OCI-LY7 (cell line): ENCODE results near the gene CDK10. TPM values are rescaled to one million over a fixed set of nuclear protein-coding genes. Genes with fewer than 3 reads are reported as not detected.

ENCODE experiments used
- BruUV-seq: library from RNA; stranded (reverse); fragments of 400-500 nt; replicated peaks from 2 replicates; lab custom pipeline; 2021; lab: Mats Ljungman, UMichigan
- CTCF ChIA-PET: fragments of 300-600 bp; sonication (Branson Sonifier 250); formaldehyde crosslinking; loops from one replicate; lab custom pipeline; 2022; ENCODE audit warnings: antibody characterized with exemption; ENCODE audit not compliant: unreplicated experiment; lab: Charles Lee
- POLR2A ChIA-PET: fragments of 300-600 bp; sonication (Branson Sonifier 250); formaldehyde crosslinking; loops from one replicate; lab custom pipeline; 2022; ENCODE audit warnings: antibody characterized with exemption; lab: Charles Lee
- DNase-seq: peaks from one replicate; pipeline ENCODE4 v3.0.0-alpha.2; 2015; ENCODE audit warnings: low spot score
- H2AFZ ChIP-seq: fragments of 200-600 bp; sonication (generic), shearing (Covaris generic); 2 replicates; pipeline ENCODE4 v1.6.1; 2014; ENCODE audit warnings: mild to moderate bottlenecking, antibody characterized with exemption, low read length, moderate library complexity
- H3K27ac ChIP-seq: fragments of 200-600 bp; sonication (generic); 2 replicates; pipeline ENCODE4 v1.5.1; 2014; ENCODE audit warnings: mixed run types, low read depth, mild to moderate bottlenecking, moderate library complexity, low read length, inconsistent platforms; ENCODE audit not compliant: poor library complexity, severe bottlenecking
- H3K36me3 ChIP-seq: fragments of 200-600 bp; sonication (generic); 2 replicates; pipeline ENCODE4 v1.6.1; 2014; ENCODE audit warnings: mild to moderate bottlenecking, antibody characterized with exemption, low read length, moderate library complexity, mixed read lengths; ENCODE audit not compliant: insufficient read depth
- H3K4me1 ChIP-seq: fragments of 200-600 bp; sonication (generic); 2 replicates; pipeline ENCODE4 v1.5.1; 2014; ENCODE audit warnings: mild to moderate bottlenecking, low read length; ENCODE audit not compliant: insufficient read depth, poor library complexity, severe bottlenecking
- H3K4me2 ChIP-seq: fragments of 200-600 bp; sonication (generic); 2 replicates; pipeline ENCODE4 v1.6.1; 2014; ENCODE audit warnings: mild to moderate bottlenecking, low read length
- H3K4me3 ChIP-seq: fragments of 200-600 bp; sonication (generic); 2 replicates; pipeline ENCODE4 v1.5.1; 2014; ENCODE audit warnings: mild to moderate bottlenecking, low read depth, low read length; ENCODE audit not compliant: poor library complexity, severe bottlenecking
- H3K79me2 ChIP-seq: fragments of 200-600 bp; sonication (generic); 2 replicates; pipeline ENCODE4 v1.6.1; 2016; ENCODE audit warnings: low read depth, mild to moderate bottlenecking, low read length, moderate library complexity, mixed read lengths; ENCODE audit not compliant: insufficient read depth
- H3K9me2 ChIP-seq: fragments of 200-600 bp; sonication (generic); 2 replicates; pipeline ENCODE4 v1.6.1; 2016; ENCODE audit warnings: mild to moderate bottlenecking, low read length, mixed read lengths; ENCODE audit not compliant: insufficient read depth
- H3K9me3 ChIP-seq: fragments of 200-600 bp; sonication (generic); 2 replicates; pipeline ENCODE4 v1.6.1; 2014; ENCODE audit warnings: mild to moderate bottlenecking, mixed run types, low read length, mixed read lengths
- H4K20me1 ChIP-seq: fragments of 200-600 bp; sonication (generic); 2 replicates; pipeline ENCODE4 v1.6.1; 2014; ENCODE audit warnings: mild to moderate bottlenecking, antibody characterized with exemption, low read length, moderate library complexity, mixed read lengths; ENCODE audit not compliant: insufficient read depth
- CTCF ChIP-seq: fragments of 200-600 bp; sonication (generic); conservative IDR thresholded peaks from 2 replicates; pipeline ENCODE4 v1.5.1; 2014; ENCODE audit warnings: mild to moderate bottlenecking, antibody characterized with exemption, low read length, moderate library complexity, mixed read lengths
- EZH2phosphoT487 ChIP-seq: fragments of 200-600 bp; sonication (generic); IDR thresholded peaks from 2 replicates; pipeline ENCODE4 v1.6.1; 2018; ENCODE audit warnings: low read depth, borderline replicate concordance, mild to moderate bottlenecking, mixed run types, antibody characterized with exemption, low read length, moderate library complexity, mixed read lengths
- intact Hi-C: fragments of 100-400 bp; cut with micrococcal nuclease; formaldehyde crosslinking; loops from one replicate; pipeline ENCODE4 v1.10.0; 2022; ENCODE audit not compliant: unreplicated experiment
- total RNA-seq, 2 experiments: library from RNA; depleted of rRNA in 1 of 2; stranded (reverse); fragments of >200 nt in 1 of 2; shearing (Covaris generic) in 1 of 2; gene quantifications; 2 replicates each; pipeline ENCODE4 v1.2.3, GENCODE V29; 2014 to 2022

Gene CDK10
- total RNA-seq, 2 experiments from 2014 or later, result 98.6 to 130 TPM

DNA sequence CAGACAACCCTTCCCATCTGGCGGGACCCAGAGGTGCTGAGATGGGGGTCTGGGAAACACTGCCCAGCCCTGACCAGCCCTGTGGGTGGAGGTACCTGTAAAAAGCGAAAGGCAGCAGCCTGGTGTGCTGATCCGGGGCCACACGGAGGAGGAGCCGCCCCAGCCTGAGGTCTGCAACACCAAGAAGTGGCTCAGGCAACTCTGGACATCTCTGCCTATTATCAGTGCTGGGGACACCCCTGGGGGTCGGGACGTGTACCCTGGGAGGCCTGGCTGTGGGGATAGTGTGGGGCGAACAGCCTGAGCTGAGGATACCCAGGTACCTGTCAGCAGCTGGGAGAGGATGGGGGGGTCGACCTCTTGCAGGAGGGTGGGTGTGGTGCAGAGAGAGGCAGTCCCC lies 52.9 kb downstream of the CDK10 start:
- Histone ChIP-seq H3K4me1 (no peaks in the 10 kb centered on the region), H2AFZ (no peak overlapping the region), H3K36me3 (peaks cover 100% of the 10 kb centered on the region), H3K79me2 (no peaks in the 10 kb centered on the region), H3K4me3 (no peak overlapping the region), H3K27ac (no peak overlapping the region), H3K9me2 (no peaks in the 10 kb centered on the region), H4K20me1 (no peaks in the 10 kb centered on the region), H3K9me3 (no peaks in the 10 kb centered on the region), H3K4me2 (no peak overlapping the region)
- ChIA-PET POLR2A (no interaction called here), CTCF (no interaction called here)
- TF ChIP-seq CTCF (no peak), EZH2phosphoT487 (no peak)
- intact Hi-C loops, result no loop called here
- no TSS peak for BruUV-seq
- DNase-seq, result no peak

- Histone ChIP-seq H3K36me3 (peaks cover 98% of the 10 kb centered on the region), H3K4me1 (no peaks in the 10 kb centered on the region), H3K9me3 (no peaks in the 10 kb centered on the region), H4K20me1 (no peaks in the 10 kb centered on the region), H2AFZ (no peak overlapping the region), H3K27ac (no peak overlapping the region), H3K4me3 (no peak overlapping the region), H3K79me2 (no peaks in the 10 kb centered on the region), H3K4me2 (no peak overlapping the region), H3K9me2 (no peaks in the 10 kb centered on the region)
- BruUV-seq, result no TSS peak
- TF ChIP-seq CTCF (no peak), EZH2phosphoT487 (no peak)
- no peak for DNase-seq
- CTCF ChIA-PET, result interaction anchor here (0.5 kb wide), 1 partner anchor 84 kb away, joined by 3 read pairs; no protein-coding TSS in a partner anchor
- intact Hi-C loops, result no loop called here
- POLR2A ChIA-PET, result interaction anchor here (0.7 kb wide), 1 partner anchor 27 kb away, joined by 3 read pairs; no protein-coding TSS in a partner anchor
Measured at GRCh38 chr16:89741342-89742014, 55.0 kb downstream of the CDK10 start.

DNA sequence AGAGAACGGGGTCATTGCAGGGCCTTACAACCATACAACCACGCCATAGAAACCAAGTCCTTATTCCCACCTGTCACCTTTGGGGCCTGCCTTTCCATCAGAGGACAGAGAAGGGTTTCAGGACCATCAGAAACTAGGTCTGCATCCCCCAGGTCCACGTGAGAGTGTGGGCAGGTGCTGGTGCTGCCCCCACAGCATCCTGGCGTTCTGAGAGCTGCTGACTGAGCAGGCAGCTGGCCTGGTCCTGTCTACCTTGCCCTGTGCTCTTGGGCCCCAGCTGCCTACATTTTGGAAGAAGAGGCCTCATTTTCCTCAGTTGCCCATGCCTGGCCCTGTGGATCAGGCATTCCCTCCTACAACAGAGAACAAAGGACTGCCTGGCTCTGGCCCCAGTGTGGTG lies 56.5 kb downstream of the CDK10 start:
- Histone ChIP-seq H3K9me3 (no peaks in the 10 kb centered on the region), H3K4me2 (no peak overlapping the region), H3K4me1 (no peaks in the 10 kb centered on the region), H3K79me2 (no peaks in the 10 kb centered on the region), H3K9me2 (no peaks in the 10 kb centered on the region), H4K20me1 (no peaks in the 10 kb centered on the region), H3K27ac (no peak overlapping the region), H3K4me3 (no peak overlapping the region), H2AFZ (no peak overlapping the region), H3K36me3 (peaks cover 96% of the 10 kb centered on the region)
- BruUV-seq, result no TSS peak
- ChIA-PET POLR2A (no interaction called here), CTCF (no interaction called here)
- DNase-seq, result no peak
- TF ChIP-seq CTCF, result no peak
- TF ChIP-seq EZH2phosphoT487, result no peak
- intact Hi-C loops, result no loop called here
